ENCODE data around the gene NSD2.
"Not testable (repeated sequence)": the region's sequence is repeated elsewhere in the genome, so short reads cannot be mapped to it uniquely, and the experiment has no call there.

The NSD2 gene

DNA sequence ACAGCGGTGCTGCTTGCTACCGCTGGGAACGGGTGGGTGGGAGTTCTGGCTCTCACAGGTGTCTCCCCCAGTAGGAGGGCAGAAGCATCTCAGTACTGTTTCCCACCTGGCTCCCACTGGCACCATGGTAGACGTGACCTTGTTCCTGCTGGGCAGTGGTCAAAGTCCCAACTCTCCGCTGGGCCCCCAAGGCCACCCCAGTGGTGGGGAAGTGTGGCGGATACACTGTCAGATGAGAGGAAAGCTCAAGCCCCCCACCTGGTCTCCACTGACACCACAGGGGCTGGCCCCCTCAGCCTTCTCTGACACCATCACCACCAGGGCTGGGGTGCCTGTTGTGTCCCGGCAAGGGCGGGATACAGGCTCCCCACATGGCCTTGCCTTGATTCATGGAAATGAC is 39.9 kb upstream of the NSD2 start:
- peaks cover 42 to 53% of the 10 kb centered on the region in 2 donors for H3K36me3 ChIP-seq (ENCODE audit: control insufficient read depth in 2 of 2, insufficient read depth in 2 of 2, low read length in 2 of 2)

DNA sequence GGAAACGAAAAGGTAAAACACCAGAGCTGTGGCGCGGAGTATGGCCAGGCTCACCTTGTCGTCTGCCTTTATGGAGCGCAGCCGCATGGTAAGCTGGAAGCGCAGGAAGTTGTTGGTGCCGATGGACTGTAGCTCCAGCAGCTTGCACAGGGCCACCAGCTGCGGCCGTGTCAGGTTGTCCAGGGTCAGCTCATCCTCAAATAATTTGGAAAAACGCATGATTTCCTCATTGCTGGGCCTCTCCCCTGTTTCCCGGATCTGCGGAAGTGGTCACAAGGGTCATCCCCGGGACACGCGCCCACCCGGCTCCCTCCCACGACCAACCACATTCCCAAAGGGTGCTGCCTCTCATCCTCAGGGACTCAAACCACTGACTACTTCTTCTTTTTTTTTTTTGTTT is 38.5 kb upstream of the NSD2 start:
- H3K27me3 ChIP-seq (ENCODE audit: control insufficient read depth in 1 of 2, insufficient read depth in 2 of 2, low read length in 2 of 2), result no peaks in the 10 kb centered on the region
- no peak overlapping the region for H3K27ac ChIP-seq (ENCODE audit: low read length)
- no peak overlapping the region for H3K9ac ChIP-seq (ENCODE audit: low read length in 2 of 2)
- H3K36me3 ChIP-seq (ENCODE audit: control insufficient read depth in 2 of 2, insufficient read depth in 2 of 2, low read length in 2 of 2), result peaks cover 39 to 54% of the 10 kb centered on the region in 2 donors
- no peaks in the 10 kb centered on the region for H3K9me3 ChIP-seq (ENCODE audit: control insufficient read depth in 2 of 2, low read length in 2 of 2)
- no peak overlapping the region for H3K4me3 ChIP-seq (ENCODE audit: low read length in 2 of 2)
- no peaks in the 10 kb centered on the region for H3K4me1 ChIP-seq (ENCODE audit: control insufficient read depth, insufficient read depth, low read length)

More for the DNA sequence above, 39.9 kb upstream of the NSD2 start:
- Histone ChIP-seq H3K9ac (ENCODE audit: low read length in 2 of 2) (no peak overlapping the region), H3K4me3 (ENCODE audit: low read length in 2 of 2) (no peak overlapping the region), H3K27me3 (ENCODE audit: control insufficient read depth in 1 of 2, insufficient read depth in 2 of 2, low read length in 2 of 2) (no peaks in the 10 kb centered on the region), H3K4me1 (ENCODE audit: control insufficient read depth, insufficient read depth, low read length) (no peaks in the 10 kb centered on the region), H3K9me3 (ENCODE audit: control insufficient read depth in 2 of 2, low read length in 2 of 2) (no peaks in the 10 kb centered on the region), H3K27ac (ENCODE audit: low read length) (no peak overlapping the region)

DNA sequence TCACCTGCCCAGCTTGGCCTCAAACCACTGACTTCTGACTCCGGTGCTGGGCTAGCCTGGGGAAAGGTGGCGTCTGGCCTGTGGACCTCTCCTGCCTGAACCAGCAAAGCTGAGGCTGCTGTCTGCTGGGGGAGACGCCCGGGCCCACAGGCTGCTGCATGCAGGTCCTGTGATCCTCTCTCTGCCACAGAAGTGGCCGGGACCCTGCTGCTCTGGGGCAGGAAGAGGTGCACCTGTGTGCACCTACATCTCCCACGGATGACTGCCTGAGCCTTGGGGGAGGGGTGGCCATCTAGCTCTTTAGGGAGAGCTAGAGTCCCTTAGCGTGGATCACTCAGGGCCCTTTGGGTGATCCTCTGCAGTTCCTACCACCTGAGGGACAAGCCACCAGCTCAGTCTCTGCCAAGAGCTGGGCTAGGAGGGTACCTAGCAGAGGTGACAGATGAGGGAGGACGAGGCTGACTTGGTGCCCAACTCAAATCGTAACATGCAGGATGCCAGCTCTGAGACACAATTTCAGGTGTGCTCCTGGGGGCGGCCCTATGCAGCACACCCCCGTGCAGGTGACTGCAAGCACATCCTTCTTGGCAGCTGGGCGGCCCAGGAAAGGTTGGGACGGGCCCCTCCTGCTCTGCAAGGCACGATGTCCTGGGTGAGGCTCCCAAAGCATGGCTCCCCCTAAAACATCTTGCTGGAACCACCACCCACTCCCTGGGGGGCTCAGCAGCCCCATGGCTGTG is 37.7 kb upstream of the NSD2 start:
- H3K4me1 ChIP-seq (ENCODE audit: control insufficient read depth, insufficient read depth, low read length), result no peaks in the 10 kb centered on the region
- H3K27ac ChIP-seq (ENCODE audit: low read length), result no peak overlapping the region

DNA sequence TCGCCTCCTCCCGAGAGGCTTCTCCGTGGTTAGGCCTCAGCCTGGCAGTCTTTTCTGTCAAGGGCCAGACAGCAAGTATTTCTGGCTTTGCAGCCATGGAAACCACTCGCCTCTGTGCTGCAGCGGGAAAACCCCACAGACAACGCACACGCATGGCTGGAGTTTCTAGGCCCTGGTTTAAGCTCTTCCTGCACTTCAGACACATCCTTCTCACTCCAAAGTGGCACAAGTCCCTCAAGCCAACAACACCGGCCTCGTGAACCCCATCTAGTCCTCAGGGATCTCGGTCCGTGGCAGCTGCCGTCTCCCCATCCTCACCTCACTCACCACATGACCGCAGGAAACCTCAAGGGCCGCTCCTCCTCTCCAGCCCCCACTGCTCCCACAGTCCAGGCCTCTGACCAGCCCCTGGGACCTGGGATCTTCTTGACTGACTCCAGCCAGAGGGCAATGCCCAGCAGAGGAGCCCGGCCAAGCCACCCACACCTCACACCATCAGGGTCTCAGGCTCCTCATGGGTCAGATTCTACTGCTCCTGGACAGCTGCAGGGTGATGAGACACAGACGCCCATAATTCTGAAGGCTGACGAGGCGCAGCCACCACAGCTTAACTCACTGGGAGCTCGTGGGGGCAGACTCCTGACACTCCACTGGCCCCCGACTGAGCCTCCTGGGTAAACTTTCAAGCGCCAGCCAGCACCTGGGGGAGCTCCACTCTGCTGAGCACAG is 37.0 kb upstream of the NSD2 start:
- H3K27me3 ChIP-seq (ENCODE audit: control insufficient read depth in 1 of 2, insufficient read depth in 2 of 2, low read length in 2 of 2), result no peaks in the 10 kb centered on the region
- no peaks in the 10 kb centered on the region for H3K9me3 ChIP-seq (ENCODE audit: control insufficient read depth in 2 of 2, low read length in 2 of 2)
- no peak overlapping the region for H3K4me3 ChIP-seq (ENCODE audit: low read length in 2 of 2)
- no peak overlapping the region for H3K9ac ChIP-seq (ENCODE audit: low read length in 2 of 2)
- H3K36me3 ChIP-seq (ENCODE audit: control insufficient read depth in 2 of 2, insufficient read depth in 2 of 2, low read length in 2 of 2), result peaks cover 46 to 58% of the 10 kb centered on the region in 2 donors
- H3K4me1 ChIP-seq (ENCODE audit: control insufficient read depth, insufficient read depth, low read length), result no peaks in the 10 kb centered on the region
- H3K27ac ChIP-seq (ENCODE audit: low read length), result no peak overlapping the region

More for the DNA sequence above, 37.7 kb upstream of the NSD2 start:
- H3K27me3 ChIP-seq (ENCODE audit: control insufficient read depth in 1 of 2, insufficient read depth in 2 of 2, low read length in 2 of 2), result no peaks in the 10 kb centered on the region
- H3K4me3 ChIP-seq (ENCODE audit: low read length in 2 of 2), result no peak overlapping the region
- no peaks in the 10 kb centered on the region for H3K9me3 ChIP-seq (ENCODE audit: control insufficient read depth in 2 of 2, low read length in 2 of 2)
- H3K9ac ChIP-seq (ENCODE audit: low read length in 2 of 2), result no peak overlapping the region
- peaks cover 41 to 56% of the 10 kb centered on the region in 2 donors for H3K36me3 ChIP-seq (ENCODE audit: control insufficient read depth in 2 of 2, insufficient read depth in 2 of 2, low read length in 2 of 2)

DNA sequence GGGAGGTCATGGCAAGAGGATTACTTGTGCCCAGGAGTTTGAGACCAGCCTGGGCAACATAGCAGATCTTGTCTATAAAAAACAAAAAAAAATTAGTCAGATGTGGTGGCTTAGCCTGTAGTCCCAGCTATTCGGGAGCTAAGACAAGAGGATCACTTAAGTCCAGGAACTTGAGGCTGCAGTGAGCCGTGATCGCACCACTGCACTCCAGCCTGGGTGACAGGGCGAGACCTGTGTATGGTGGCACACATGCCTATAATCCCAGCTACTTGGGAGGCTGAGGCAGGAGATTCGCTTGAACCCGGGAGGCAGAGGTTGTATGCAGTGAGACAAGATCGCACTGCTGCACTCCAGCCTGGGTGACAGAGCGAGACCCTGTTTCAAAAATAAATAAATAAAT is 35.4 kb upstream of the NSD2 start:
- H3K4me3 ChIP-seq (ENCODE audit: low read length in 2 of 2); H3K27me3 ChIP-seq (ENCODE audit: control insufficient read depth in 1 of 2, insufficient read depth in 2 of 2, low read length in 2 of 2); H3K27ac ChIP-seq (ENCODE audit: low read length); H3K9ac ChIP-seq (ENCODE audit: low read length in 2 of 2); H3K9me3 ChIP-seq (ENCODE audit: control insufficient read depth in 2 of 2, low read length in 2 of 2); H3K4me1 ChIP-seq (ENCODE audit: control insufficient read depth, insufficient read depth, low read length): not testable (repeated sequence)
- peaks cover 51 to 60% of the 10 kb centered on the region in 2 donors for H3K36me3 ChIP-seq (ENCODE audit: control insufficient read depth in 2 of 2, insufficient read depth in 2 of 2, low read length in 2 of 2)

DNA sequence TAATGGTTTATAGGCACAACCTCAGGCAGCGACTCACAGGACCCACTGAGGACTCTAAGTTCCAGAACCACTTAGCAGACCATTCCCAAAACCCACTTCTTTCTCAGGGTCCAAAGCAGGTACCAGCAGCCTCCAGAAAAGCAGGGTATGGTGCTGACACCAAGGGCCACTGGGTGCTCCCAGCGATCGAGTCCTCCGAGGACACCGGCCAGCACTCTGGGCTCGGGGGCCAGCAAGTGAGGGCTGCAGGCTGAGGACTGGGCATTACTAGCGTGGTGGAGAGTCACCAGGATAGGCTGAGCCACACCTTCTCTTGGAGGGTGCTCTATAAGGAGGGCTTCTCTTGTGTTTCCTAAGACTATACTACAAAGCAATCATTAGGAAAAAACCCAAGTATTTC is 34.5 kb upstream of the NSD2 start:
- H3K36me3 ChIP-seq (ENCODE audit: control insufficient read depth in 2 of 2, insufficient read depth in 2 of 2, low read length in 2 of 2), result peaks cover 43 to 57% of the 10 kb centered on the region in 2 donors
- H3K27ac ChIP-seq (ENCODE audit: low read length), result no peak overlapping the region
- no peak overlapping the region for H3K9ac ChIP-seq (ENCODE audit: low read length in 2 of 2)
- no peak overlapping the region for H3K4me3 ChIP-seq (ENCODE audit: low read length in 2 of 2)
- H3K9me3 ChIP-seq (ENCODE audit: control insufficient read depth in 2 of 2, low read length in 2 of 2), result no peaks in the 10 kb centered on the region
- no peaks in the 10 kb centered on the region for H3K27me3 ChIP-seq (ENCODE audit: control insufficient read depth in 1 of 2, insufficient read depth in 2 of 2, low read length in 2 of 2)
- no peaks in the 10 kb centered on the region for H3K4me1 ChIP-seq (ENCODE audit: control insufficient read depth, insufficient read depth, low read length)

- Histone ChIP-seq H3K4me3 (ENCODE audit: low read length in 2 of 2) (no peak overlapping the region), H3K27ac (ENCODE audit: low read length) (no peak overlapping the region)
Measured at GRCh38 chr4:1837069-1837468, 34.1 kb upstream of the NSD2 start.

GRCh38 chr4:1839282-1839681 is 31.9 kb upstream of the NSD2 start:
- Histone ChIP-seq H3K4me3 (ENCODE audit: low read length in 2 of 2) (no peak overlapping the region), H3K27me3 (ENCODE audit: control insufficient read depth in 1 of 2, insufficient read depth in 2 of 2, low read length in 2 of 2) (no peaks in the 10 kb centered on the region), H3K4me1 (ENCODE audit: control insufficient read depth, insufficient read depth, low read length) (peaks cover 5% of the 10 kb centered on the region), H3K9me3 (ENCODE audit: control insufficient read depth in 2 of 2, low read length in 2 of 2) (no peaks in the 10 kb centered on the region), H3K27ac (ENCODE audit: low read length) (no peak overlapping the region), H3K9ac (ENCODE audit: low read length in 2 of 2) (no peak overlapping the region), H3K36me3 (ENCODE audit: control insufficient read depth in 2 of 2, insufficient read depth in 2 of 2, low read length in 2 of 2) (peaks cover 32 to 49% of the 10 kb centered on the region in 2 donors)

More at GRCh38 chr4:1837069-1837468, 34.1 kb upstream of the NSD2 start:
- Histone ChIP-seq H3K4me1 (ENCODE audit: control insufficient read depth, insufficient read depth, low read length) (no peaks in the 10 kb centered on the region), H3K36me3 (ENCODE audit: control insufficient read depth in 2 of 2, insufficient read depth in 2 of 2, low read length in 2 of 2) (peaks cover 39 to 55% of the 10 kb centered on the region in 2 donors), H3K9ac (ENCODE audit: low read length in 2 of 2) (no peak overlapping the region), H3K9me3 (ENCODE audit: control insufficient read depth in 2 of 2, low read length in 2 of 2) (no peaks in the 10 kb centered on the region), H3K27me3 (ENCODE audit: control insufficient read depth in 1 of 2, insufficient read depth in 2 of 2, low read length in 2 of 2) (no peaks in the 10 kb centered on the region)

DNA sequence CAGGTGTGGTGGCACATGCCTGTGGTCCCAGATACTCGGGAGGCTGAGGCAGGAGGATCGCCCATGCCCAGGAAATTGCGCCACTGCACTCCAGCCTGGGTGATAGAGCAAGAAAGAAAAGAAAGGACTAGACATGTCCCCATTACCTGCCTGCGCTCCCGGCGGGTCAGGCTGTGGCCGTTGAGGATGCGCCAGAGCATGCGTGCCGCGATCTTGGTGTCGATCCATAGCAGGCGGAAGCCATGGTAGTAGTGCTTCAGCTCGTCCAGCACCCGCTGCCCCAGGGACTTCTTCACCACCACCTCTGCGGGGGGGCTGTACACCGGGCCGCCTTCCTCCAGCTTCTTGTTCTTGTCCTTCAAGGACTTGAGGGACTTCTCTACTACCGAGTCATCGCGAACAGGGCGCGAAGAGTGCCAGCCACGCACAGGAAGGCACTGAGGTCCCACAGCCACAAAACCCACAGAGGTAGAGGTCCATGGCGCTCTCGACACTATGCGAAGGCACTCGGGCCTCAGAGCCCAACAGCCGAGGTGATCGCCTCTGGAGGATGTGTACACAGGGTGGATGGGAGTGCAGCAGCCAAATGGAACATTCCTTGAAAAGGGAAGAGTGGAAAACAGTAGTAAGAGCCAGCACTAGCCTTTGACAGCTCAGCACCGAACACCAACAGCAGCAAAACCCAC is 29.8 kb upstream of the NSD2 start:
- Histone ChIP-seq H3K36me3 (ENCODE audit: control insufficient read depth in 2 of 2, insufficient read depth in 2 of 2, low read length in 2 of 2) (peaks cover 25 to 34% of the 10 kb centered on the region in 2 donors), H3K9ac (ENCODE audit: low read length in 2 of 2) (no peak overlapping the region)

DNA sequence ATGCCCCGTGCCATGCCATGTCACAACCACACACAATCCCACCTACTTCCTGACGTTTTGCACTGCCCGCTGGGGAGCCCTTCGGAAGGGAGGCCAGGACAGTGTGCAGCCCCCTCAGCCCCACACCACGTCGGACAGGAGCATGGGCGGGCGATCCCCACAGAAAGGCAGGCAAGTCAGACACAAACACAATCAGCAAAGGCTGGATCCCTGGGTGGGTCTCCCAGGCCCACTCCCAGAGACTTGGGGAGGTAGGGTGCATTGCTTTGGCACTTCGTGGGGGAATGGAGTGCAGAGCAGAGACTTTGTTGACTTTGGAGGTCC is 29.3 kb upstream of the NSD2 start:
- Histone ChIP-seq H3K4me1 (ENCODE audit: control insufficient read depth, insufficient read depth, low read length) (peaks cover 5% of the 10 kb centered on the region), H3K9me3 (ENCODE audit: control insufficient read depth in 2 of 2, low read length in 2 of 2) (no peaks in the 10 kb centered on the region), H3K9ac (ENCODE audit: low read length in 2 of 2) (no peak overlapping the region), H3K27ac (ENCODE audit: low read length) (no peak overlapping the region), H3K4me3 (ENCODE audit: low read length in 2 of 2) (no peak overlapping the region), H3K36me3 (ENCODE audit: control insufficient read depth in 2 of 2, insufficient read depth in 2 of 2, low read length in 2 of 2) (peaks cover 25 to 31% of the 10 kb centered on the region in 2 donors), H3K27me3 (ENCODE audit: control insufficient read depth in 1 of 2, insufficient read depth in 2 of 2, low read length in 2 of 2) (no peaks in the 10 kb centered on the region)

More for the DNA sequence above, 29.8 kb upstream of the NSD2 start:
- Histone ChIP-seq H3K4me1 (ENCODE audit: control insufficient read depth, insufficient read depth, low read length) (peaks cover 5% of the 10 kb centered on the region), H3K9me3 (ENCODE audit: control insufficient read depth in 2 of 2, low read length in 2 of 2) (no peaks in the 10 kb centered on the region), H3K27ac (ENCODE audit: low read length) (no peak overlapping the region), H3K4me3 (ENCODE audit: low read length in 2 of 2) (no peak overlapping the region), H3K27me3 (ENCODE audit: control insufficient read depth in 1 of 2, insufficient read depth in 2 of 2, low read length in 2 of 2) (no peaks in the 10 kb centered on the region)
